Measurements from ENCODE around the gene HYDIN. TPM values are rescaled to one million over a fixed set of nuclear protein-coding genes. Genes with fewer than 3 reads are reported as not detected.

Gene HYDIN
- total RNA-seq = not detected in 2 replicates

GRCh38 chr16:71230122-71230845 is at the start of gene HYDIN:
Gene HYDIN, minus strand, starts transcription at chr16:71230722. Its CDS starts 43,827 bp downstream, at chr16:71186895.

GRCh38 chr16:70800781-70801480 is 429.6 kb downstream of the HYDIN start, which contains the start of gene VAC14:
Gene VAC14, minus strand, starts transcription at chr16:70801158. Its CDS starts 258 bp downstream, at chr16:70800900.

Other genes starting within 250 kb of the HYDIN start
- gene CMTR2, start 58.7 kb upstream of the HYDIN start, total RNA-seq = 29.2 and 36.9 TPM in 2 replicates
- gene CALB2, start 128.0 kb upstream of the HYDIN start, total RNA-seq = not detected in 2 replicates
- not detected in 2 replicates for gene TLE7, start 211.3 kb upstream of the HYDIN start, total RNA-seq
- gene ZNF23, start 231.5 kb upstream of the HYDIN start, total RNA-seq = 4.0 and 6.3 TPM in 2 replicates

Data from dermis lymphatic vessel endothelial cell (primary cell).